H1 (cell line): ENCODE measurements around the gene GRIA1. TPM values are rescaled to one million over a fixed set of nuclear protein-coding genes. Genes with fewer than 3 reads are reported as not detected.

ENCODE experiments used
- CTCF ChIA-PET: fragments of 300-600 bp; sonication (Branson Sonifier 250); formaldehyde crosslinking; loops from one replicate; lab custom pipeline; 2021; ENCODE audit not compliant: partially characterized antibody; lab: Charles Lee
- POLR2A ChIA-PET: fragments of 300-600 bp; sonication (Branson Sonifier 250); formaldehyde crosslinking; loops from one replicate; lab custom pipeline; 2021; ENCODE audit warnings: inconsistent platforms; ENCODE audit not compliant: partially characterized antibody; lab: Charles Lee
- DNase-seq, 2 experiments: peaks; one replicate each; pipeline versions ENCODE4 v3.0.0 to v3.0.0-alpha.2; 2010 to 2022; ENCODE audit warnings: low spot score in 2 of 2, low read depth in 1 of 2, mixed read lengths in 1 of 2
- FAIRE-seq: peaks from 2 replicates; lab custom pipeline; 2011; peaks lifted over from hg19 to GRCh38; lab: Jason Lieb, UNC
- H2AFZ ChIP-seq: 2 replicates; pipeline ENCODE4 v1.8.1; 2012; ENCODE audit warnings: low read length, inconsistent platforms
- H2AK5ac ChIP-seq: 2 replicates; pipeline ENCODE4 v1.6.1; 2013; ENCODE audit warnings: low read depth, low read length
- H2BK120ac ChIP-seq: replicated peaks from 2 replicates; pipeline ENCODE3; 2013; ENCODE audit warnings: low read depth, low read length, inconsistent platforms
- H2BK12ac ChIP-seq: 2 replicates; pipeline ENCODE4 v1.6.1; 2013; ENCODE audit warnings: low read depth, low read length
- H2BK15ac ChIP-seq: 2 replicates; pipeline ENCODE4 v1.6.1; 2013; ENCODE audit warnings: low read length
- H2BK20ac ChIP-seq: 2 replicates; pipeline ENCODE4 v1.6.1; 2013; ENCODE audit warnings: low read length
- H2BK5ac ChIP-seq: 2 replicates; pipeline ENCODE4 v1.6.1; 2013; ENCODE audit warnings: low read depth, low read length
- H3K14ac ChIP-seq: 2 replicates; pipeline ENCODE4 v1.6.1; 2013; ENCODE audit warnings: inconsistent platforms; ENCODE audit not compliant: insufficient read length
- H3K18ac ChIP-seq: 2 replicates; pipeline ENCODE4 v1.6.1; 2013; ENCODE audit warnings: low read length; ENCODE audit errors: extremely low read depth
- H3K23ac ChIP-seq: 2 replicates; pipeline ENCODE4 v1.6.1; 2013; ENCODE audit warnings: inconsistent platforms; ENCODE audit not compliant: insufficient read length
- H3K23me2 ChIP-seq: 2 replicates; pipeline ENCODE4 v1.6.1; 2013; ENCODE audit warnings: low read depth, low read length
- H3K27ac ChIP-seq: 2 replicates; pipeline ENCODE4 v1.6.1; 2011; ENCODE audit warnings: low read depth, low read length, inconsistent platforms
- H3K27me3 ChIP-seq, 4 experiments: replicated peaks in 1 of 4; 1 replicate in 1 of 4; 2 replicates in 3 of 4; pipeline versions ENCODE4 v1.6.1 to v1.8.1; 2011 to 2013; ENCODE audit warnings: low read length in 3 of 4, mild to moderate bottlenecking in 3 of 4, inconsistent platforms in 2 of 4, mixed read lengths in 2 of 4, moderate library complexity in 1 of 4; ENCODE audit not compliant: control insufficient read depth in 3 of 4, insufficient read depth in 3 of 4; ENCODE audit errors: extremely low read depth in 1 of 4
- H3K36me3 ChIP-seq, 4 experiments: 2 replicates each; pipeline versions ENCODE4 v1.6.1 to v1.8.1; 2011 to 2013; ENCODE audit warnings: mild to moderate bottlenecking in 4 of 4, low read length in 3 of 4, moderate library complexity in 2 of 4, control low read depth in 1 of 4, inconsistent platforms in 1 of 4; ENCODE audit not compliant: insufficient read depth in 4 of 4, control insufficient read depth in 2 of 4
- H3K4ac ChIP-seq: replicated peaks from 2 replicates; pipeline ENCODE3; 2013; ENCODE audit warnings: low read length, low read depth, mixed read lengths, inconsistent platforms; ENCODE audit not compliant: insufficient read length
- H3K4me1 ChIP-seq, 4 experiments: replicated peaks in 1 of 4; 1 replicate in 1 of 4; 2 replicates in 3 of 4; pipeline versions ENCODE4 v1.6.1 to v1.8.1; 2011 to 2013; ENCODE audit warnings: low read length in 3 of 4, inconsistent platforms in 2 of 4, mixed read lengths in 1 of 4; ENCODE audit not compliant: insufficient read depth in 4 of 4, control insufficient read depth in 3 of 4
- H3K4me2 ChIP-seq, 2 experiments: 2 replicates each; pipeline versions ENCODE4 v1.6.1 to v1.8.1; 2011 to 2013; ENCODE audit warnings: low read depth in 2 of 2, low read length in 2 of 2, control low read depth in 1 of 2, inconsistent platforms in 1 of 2, mild to moderate bottlenecking in 1 of 2; ENCODE audit not compliant: insufficient read depth in 1 of 2
- H3K4me3 ChIP-seq, 4 experiments: fragments of 200-600, 300-600 bp in 1 of 4; sonication (generic), shearing (Covaris generic), sonication (Bioruptor Twin) in 1 of 4; 2 replicates each; pipeline versions ENCODE4 v1.5.1 to v1.8.1; 2011 to 2016; ENCODE audit warnings: low read length in 4 of 4, low read depth in 3 of 4, control low read depth in 2 of 4, inconsistent platforms in 2 of 4, mild to moderate bottlenecking in 2 of 4, mixed read lengths in 1 of 4, moderate library complexity in 1 of 4; ENCODE audit not compliant: insufficient read depth in 2 of 4; ENCODE audit errors: extremely low read depth in 1 of 4
- H3K56ac ChIP-seq: replicated peaks from 2 replicates; pipeline ENCODE3; 2013; ENCODE audit warnings: low read depth, mild to moderate bottlenecking, mixed read lengths, low read length, inconsistent platforms; ENCODE audit not compliant: insufficient read length
- H3K79me1 ChIP-seq: 2 replicates; pipeline ENCODE4 v1.6.1; 2013; ENCODE audit warnings: low read depth, low read length, control low read depth
- H3K79me2 ChIP-seq, 2 experiments: 2 replicates each; pipeline versions ENCODE4 v1.6.1 to v1.8.1; 2012 to 2013; ENCODE audit warnings: low read length in 2 of 2, mild to moderate bottlenecking in 2 of 2, inconsistent platforms in 1 of 2; ENCODE audit not compliant: insufficient read depth in 2 of 2, control insufficient read depth in 1 of 2
- H3K9ac ChIP-seq, 4 experiments: replicated peaks in 1 of 4; 1 replicate in 1 of 4; 2 replicates in 3 of 4; pipeline versions ENCODE4 v1.6.1 to v1.8.1; 2011 to 2013; ENCODE audit warnings: low read depth in 3 of 4, low read length in 3 of 4, control low read depth in 2 of 4, mild to moderate bottlenecking in 2 of 4, moderate library complexity in 2 of 4, inconsistent platforms in 1 of 4; ENCODE audit errors: extremely low read depth in 1 of 4
- H3K9me3 ChIP-seq, 2 experiments: 2 replicates each; pipeline versions ENCODE4 v1.6.1 to v1.8.1; 2012 to 2013; ENCODE audit warnings: mild to moderate bottlenecking in 2 of 2, moderate library complexity in 2 of 2, control low read depth in 1 of 2, inconsistent platforms in 1 of 2, low read depth in 1 of 2, low read length in 1 of 2, mixed read lengths in 1 of 2; ENCODE audit not compliant: insufficient read depth in 2 of 2
- H4K20me1 ChIP-seq, 2 experiments: replicated peaks in 1 of 2; 2 replicates each; pipeline versions ENCODE3 to v1.8.1; 2011 to 2013; ENCODE audit warnings: inconsistent platforms in 2 of 2, low read length in 2 of 2, mild to moderate bottlenecking in 1 of 2; ENCODE audit not compliant: insufficient read depth in 2 of 2, control insufficient read depth in 1 of 2
- H4K5ac ChIP-seq: 2 replicates; pipeline ENCODE4 v1.6.1; 2013; ENCODE audit warnings: low read length, low read depth, mixed read lengths, inconsistent platforms; ENCODE audit not compliant: insufficient read length
- H4K8ac ChIP-seq: 2 replicates; pipeline ENCODE4 v1.8.0; 2013; ENCODE audit warnings: mild to moderate bottlenecking, moderate library complexity, low read length, inconsistent platforms; ENCODE audit not compliant: insufficient read depth; ENCODE audit errors: extremely low read depth
- H4K91ac ChIP-seq: replicated peaks from 2 replicates; pipeline ENCODE3; 2013; ENCODE audit warnings: low read length, mixed read lengths, inconsistent platforms; ENCODE audit not compliant: insufficient read length
- ATF2 ChIP-seq: IDR thresholded peaks from 2 replicates; pipeline ENCODE4 v1.6.1; 2012; ENCODE audit warnings: low read length, inconsistent platforms
- BCL11A ChIP-seq, 2 experiments: IDR thresholded peaks; one replicate each; pipeline ENCODE4 v1.6.1; 2011; ENCODE audit warnings: low read depth in 2 of 2, low read length in 2 of 2, mild to moderate bottlenecking in 2 of 2
- CBX5 ChIP-seq: fragments of 300-800, 300-1000 bp; sonication (generic); IDR thresholded peaks from 2 replicates; pipeline ENCODE4 v1.7.1; 2016; ENCODE audit warnings: antibody characterized with exemption, low read length, low read depth
- GABPA ChIP-seq: IDR thresholded peaks from 2 replicates; pipeline ENCODE4 v1.6.1; 2011; ENCODE audit warnings: mild to moderate bottlenecking, low read length, moderate library complexity, borderline replicate concordance; ENCODE audit not compliant: insufficient read depth
- KDM1A ChIP-seq: fragments of 200-600, 300-600 bp; sonication (generic); IDR thresholded peaks from 2 replicates; pipeline ENCODE4 v1.7.1; 2016; ENCODE audit warnings: mild to moderate bottlenecking, low read length, borderline replicate concordance
- KDM4A ChIP-seq: IDR thresholded peaks from one replicate; pipeline ENCODE4 v1.7.1; 2012; ENCODE audit warnings: low read depth, mild to moderate bottlenecking, moderate library complexity, low read length, inconsistent platforms; ENCODE audit not compliant: severe bottlenecking
- RFX5 ChIP-seq: IDR thresholded peaks from 2 replicates; pipeline ENCODE4 v1.6.1; 2011; ENCODE audit warnings: low read depth, low read length, improper control_type of control experiment, borderline replicate concordance
- SAP30 ChIP-seq: fragments of 300-600 bp; sonication (generic); IDR thresholded peaks from 2 replicates; pipeline ENCODE4 v1.7.1; 2012; ENCODE audit warnings: low read length, moderate library complexity, mild to moderate bottlenecking, inconsistent platforms; ENCODE audit not compliant: insufficient read depth, insufficient replicate concordance
- SIX5 ChIP-seq: IDR thresholded peaks from 2 replicates; pipeline ENCODE4 v1.6.1; 2011; ENCODE audit warnings: mild to moderate bottlenecking, low read depth, low read length
- YY1 ChIP-seq: IDR thresholded peaks from 2 replicates; pipeline ENCODE4 v1.6.1; 2011; ENCODE audit warnings: low read depth, mild to moderate bottlenecking, low read length
- ZNF274 ChIP-seq: IDR thresholded peaks from 2 replicates; pipeline ENCODE4 v1.7.0; 2012; ENCODE audit warnings: low read length, borderline replicate concordance; ENCODE audit errors: extremely low read depth
- WGBS, 2 experiments: shearing (Covaris generic) in 1 of 2; methylation state at CpG; one replicate each; pipeline versions ENCODE4 v1.1.6 to v1.1.7; 2013 to 2015; ENCODE audit warnings: low lambda C conversion rate in 2 of 2, mixed read lengths in 2 of 2, inconsistent platforms in 1 of 2, low coverage in 1 of 2, missing lambda C conversion rate in 1 of 2; ENCODE audit not compliant: insufficient replicate concordance in 2 of 2, insufficient coverage in 1 of 2, insufficient read length in 1 of 2; ENCODE audit errors: extremely low coverage in 1 of 2, missing lambda C conversion rate in 1 of 2; 5-methylcytosine and 5-hydroxymethylcytosine counted together
- polyA plus RNA-seq, 7 experiments: library from polyadenylated mRNA; depleted of rRNA in 3 of 7; stranded (reverse) in 5 of 7; unstranded in 2 of 7; fragments of >200 nt in 5 of 7; fragments of 200-250 nt in 2 of 7; gene quantifications; 1 replicate in 5 of 7; 2 replicates in 1 of 7; 4 replicates in 1 of 7; pipeline versions ENCODE4 v1.2.1 to v1.2.3, GENCODE V29; 2011 to 2013; ENCODE audit warnings: missing spikeins in 2 of 7, mixed read lengths in 2 of 7
- total RNA-seq: library from RNA; stranded (reverse); fragmentation: NEBNext Ultra II Directional; extraction: Animal tissue kit (Norgen Biotek cat#: 25700); gene quantifications from 2 replicates; pipeline ENCODE4 v1.2.1, GENCODE V29; 2021
- TF ChIP-seq, protein P1 (sequence below): IDR thresholded peaks from 2 replicates; pipeline ENCODE4 v1.6.1; 2012; ENCODE audit warnings: inconsistent platforms

Gene GRIA1
- total and polyA plus RNA-seq, 2 of the 8 experiments (the other 6 are each of a cell fraction or from before 2014, with no cell fraction given), result 0.97 to 2.5 TPM

GRCh38 chr5:153794327-153794726 lies 303.9 kb downstream of the GRIA1 start:
- no peak overlapping the region for H3K27ac ChIP-seq
- TF ChIP-seq RFX5, result no peak
- no peak for TF ChIP-seq CBX5
- no peak for TF ChIP-seq BCL11A (IDR thresholded peaks at IDR 0.05; ENCODE audit: low read depth in 2 of 2, low read length in 2 of 2)
- no peak for TF ChIP-seq YY1
- TF ChIP-seq KDM1A, result no peak
- no peak for TF ChIP-seq ZNF274
- TF ChIP-seq ATF2, result no peak
- no peak for TF ChIP-seq KDM4A
- TF ChIP-seq, protein P1, sequence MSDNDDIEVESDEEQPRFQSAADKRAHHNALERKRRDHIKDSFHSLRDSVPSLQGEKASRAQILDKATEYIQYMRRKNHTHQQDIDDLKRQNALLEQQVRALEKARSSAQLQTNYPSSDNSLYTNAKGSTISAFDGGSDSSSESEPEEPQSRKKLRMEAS, result no peak
- TF ChIP-seq SIX5, result no peak
- no peak for TF ChIP-seq SAP30
- no peak for TF ChIP-seq GABPA

More at GRCh38 chr5:153794327-153794726, 303.9 kb downstream of the GRIA1 start:
- 93% methylated on average over 10 of the region's 10 CpGs; no CpG with 5 or more reads in 1 of the 2 experiments for WGBS, 2 experiments
- Histone ChIP-seq H3K4me2 (no peak overlapping the region), H4K20me1 (no peaks in the 10 kb centered on the region), H3K14ac (no peak overlapping the region), H3K4ac (no peak overlapping the region), H3K27me3 (no peaks in the 10 kb centered on the region; a peak in 1 of 7 replicates), H3K4me1 (no peaks in the 10 kb centered on the region), H3K79me1 (no peaks in the 10 kb centered on the region), H2AK5ac (no peak overlapping the region), H3K79me2 (no peaks in the 10 kb centered on the region), H2BK12ac (no peak overlapping the region), H3K56ac (no peak overlapping the region), H3K23ac (no peak overlapping the region), H3K18ac (no peak overlapping the region), H2BK15ac (no peak overlapping the region), H2BK120ac (no peak overlapping the region), H2BK5ac (no peak overlapping the region), H4K5ac (no peak overlapping the region), H3K9ac (no peak overlapping the region), H2BK20ac (no peak overlapping the region), H4K91ac (no peak overlapping the region), H2AFZ (no peak overlapping the region), H3K9me3 (no peaks in the 10 kb centered on the region), H3K36me3 (no peaks in the 10 kb centered on the region), H3K4me3 (no peak overlapping the region), H4K8ac (no peak overlapping the region), H3K23me2 (no peaks in the 10 kb centered on the region)
- DNase-seq, result no peak
- CTCF ChIA-PET, result no interaction called here
- POLR2A ChIA-PET, result no interaction called here
- no peak for FAIRE-seq
